ENCODE data around the gene AREG.

Gene AREG

DNA sequence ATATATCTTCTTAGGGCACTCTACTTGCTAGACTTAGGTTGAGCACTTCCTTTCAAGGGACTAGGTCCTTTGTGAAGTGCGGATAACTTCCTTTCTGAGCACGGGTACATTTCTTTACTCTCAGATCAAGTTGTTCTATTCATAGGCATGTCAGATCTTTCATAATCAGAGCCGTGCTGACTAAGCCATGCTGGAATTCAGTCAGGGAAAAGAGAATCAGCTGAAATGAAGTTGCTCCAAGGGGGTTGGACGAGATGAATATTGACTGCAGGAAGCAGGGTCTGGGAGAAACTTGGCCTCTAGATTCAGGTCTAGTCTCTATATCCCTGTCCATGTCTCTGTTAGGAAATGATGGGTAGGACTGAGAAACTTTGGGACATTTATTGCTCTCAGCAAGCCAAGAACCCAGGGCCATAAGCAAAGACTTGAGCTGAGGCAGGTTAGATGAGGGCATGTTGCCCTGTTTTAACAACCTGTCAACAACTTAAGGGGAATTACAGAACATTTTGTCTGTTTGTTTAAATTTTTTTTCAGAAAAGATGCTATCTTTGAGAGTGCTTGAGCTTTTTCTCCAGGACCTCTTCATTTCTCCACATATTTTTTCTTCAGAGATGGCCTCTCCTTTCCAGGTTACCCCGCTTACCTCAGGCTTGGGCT, 28.3 kb downstream of the AREG start:
- H2AK5ac ChIP-seq (ENCODE audit: low read length) = no peak overlapping the region
- no peak overlapping the region for H4K12ac ChIP-seq (ENCODE audit: low read depth, low read length)
- H3K9ac ChIP-seq (ENCODE audit: low read length) = no peak overlapping the region
- H3K14ac ChIP-seq (ENCODE audit: low read length) = no peak overlapping the region
- no peak overlapping the region for H2AFZ ChIP-seq (ENCODE audit: insufficient read depth, low read length, poor library complexity)
- no peak overlapping the region for H2BK120ac ChIP-seq (ENCODE audit: insufficient read depth, low read length, poor library complexity)
- WGBS (ENCODE audit: extremely low coverage, insufficient coverage, insufficient read length) = no CpG with 5 or more reads among the region's 5 CpGs
- H3K4me2 ChIP-seq (ENCODE audit: low read length) = no peak overlapping the region
- H4K8ac ChIP-seq (ENCODE audit: low read depth, low read length) = no peak overlapping the region
- no peak overlapping the region for H3K27ac ChIP-seq (ENCODE audit: low read depth, low read length)
- DNase-seq = peak; percentile 56 to 83
- no peak overlapping the region for H3K18ac ChIP-seq (ENCODE audit: low read length)
- H3K36me3 ChIP-seq (ENCODE audit: control insufficient read depth in 1 of 2, insufficient read depth in 2 of 2, low read length in 2 of 2) = no peaks in the 10 kb centered on the region
- no peaks in the 10 kb centered on the region for H3K27me3 ChIP-seq (ENCODE audit: insufficient read depth, low read length)
- no peaks in the 10 kb centered on the region for H3K79me2 ChIP-seq (ENCODE audit: control insufficient read depth, insufficient read depth, low read length, poor library complexity)
- no peak overlapping the region for H3K4ac ChIP-seq (ENCODE audit: low read depth, low read length)
- no peak overlapping the region for H4K91ac ChIP-seq (ENCODE audit: low read depth, low read length)
- H2BK5ac ChIP-seq (ENCODE audit: low read depth, low read length, poor library complexity) = no peak overlapping the region
- H3K9me3 ChIP-seq (ENCODE audit: insufficient read depth, low read depth, low read length) = no peaks in the 10 kb centered on the region
- no peak overlapping the region for H2BK12ac ChIP-seq (ENCODE audit: low read length)
- no peak overlapping the region for H3K23ac ChIP-seq (ENCODE audit: low read length)
- H3K4me1 ChIP-seq (ENCODE audit: control insufficient read depth in 1 of 2, insufficient read depth in 2 of 2, low read length in 2 of 2) = no peaks in the 10 kb centered on the region
- no peaks in the 10 kb centered on the region for H3K79me1 ChIP-seq (ENCODE audit: low read length)
- no peak overlapping the region for H3K4me3 ChIP-seq (ENCODE audit: low read depth, low read length)

DNA sequence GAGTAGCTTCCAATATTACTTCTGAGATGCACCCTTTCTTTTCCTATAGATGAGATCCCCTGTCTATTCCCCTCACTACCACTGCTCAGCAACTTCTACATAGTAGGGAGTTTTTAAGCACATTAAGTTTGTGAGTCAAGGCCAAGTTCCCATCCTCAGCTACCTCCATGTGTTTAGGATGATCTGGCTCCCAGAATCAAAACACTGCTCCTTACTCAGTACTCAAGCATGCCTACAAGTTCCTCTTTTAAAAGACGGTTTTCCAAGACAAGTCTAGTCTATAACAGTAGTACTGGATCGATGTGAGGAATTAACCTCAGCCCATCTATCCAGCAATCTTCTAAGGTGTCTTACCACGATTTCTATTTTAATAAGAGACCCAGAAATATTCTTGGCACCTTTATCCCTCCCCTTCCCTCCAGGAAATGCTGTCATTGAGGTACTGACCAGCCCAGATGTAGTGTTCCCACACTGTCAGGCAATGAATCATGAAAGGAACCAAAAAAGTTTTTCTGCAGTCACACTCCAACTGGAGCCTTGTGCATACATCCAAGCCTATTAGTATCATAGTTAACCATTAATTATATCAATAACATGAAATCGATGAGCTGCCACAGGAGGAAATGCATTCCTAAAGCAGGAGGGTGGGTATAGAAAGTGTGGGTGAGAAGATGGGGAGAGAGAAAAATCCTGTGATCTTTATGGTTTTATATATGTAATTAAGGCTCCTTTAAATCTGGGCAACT, 29.6 kb downstream of the AREG start:
- H3K4me1 ChIP-seq (ENCODE audit: control insufficient read depth in 1 of 2, insufficient read depth in 2 of 2, low read length in 2 of 2) = no peaks in the 10 kb centered on the region
- no peak for DNase-seq
- H3K4ac ChIP-seq (ENCODE audit: low read depth, low read length) = no peak overlapping the region
- no peak overlapping the region for H3K4me2 ChIP-seq (ENCODE audit: low read length)
- H3K14ac ChIP-seq (ENCODE audit: low read length) = no peak overlapping the region
- no peak overlapping the region for H2BK5ac ChIP-seq (ENCODE audit: low read depth, low read length, poor library complexity)
- H2BK12ac ChIP-seq (ENCODE audit: low read length) = no peak overlapping the region
- H3K27ac ChIP-seq (ENCODE audit: low read depth, low read length) = no peak overlapping the region
- WGBS (ENCODE audit: extremely low coverage, insufficient coverage, insufficient read length) = no CpG with 5 or more reads among the region's 4 CpGs
- H3K79me2 ChIP-seq (ENCODE audit: control insufficient read depth, insufficient read depth, low read length, poor library complexity) = no peaks in the 10 kb centered on the region
- H2AK5ac ChIP-seq (ENCODE audit: low read length) = no peak overlapping the region
- H3K9me3 ChIP-seq (ENCODE audit: insufficient read depth, low read depth, low read length) = no peaks in the 10 kb centered on the region
- no peak overlapping the region for H4K12ac ChIP-seq (ENCODE audit: low read depth, low read length)
- no peaks in the 10 kb centered on the region for H3K36me3 ChIP-seq (ENCODE audit: control insufficient read depth in 1 of 2, insufficient read depth in 2 of 2, low read length in 2 of 2)
- no peak overlapping the region for H3K18ac ChIP-seq (ENCODE audit: low read length)
- no peak overlapping the region for H2AFZ ChIP-seq (ENCODE audit: insufficient read depth, low read length, poor library complexity)
- no peak overlapping the region for H3K9ac ChIP-seq (ENCODE audit: low read length)
- H3K27me3 ChIP-seq (ENCODE audit: insufficient read depth, low read length) = no peaks in the 10 kb centered on the region
- no peak overlapping the region for H3K4me3 ChIP-seq (ENCODE audit: low read depth, low read length)
- no peak overlapping the region for H4K91ac ChIP-seq (ENCODE audit: low read depth, low read length)
- H3K23ac ChIP-seq (ENCODE audit: low read length) = no peak overlapping the region
- no peaks in the 10 kb centered on the region for H3K79me1 ChIP-seq (ENCODE audit: low read length)
- no peak overlapping the region for H2BK120ac ChIP-seq (ENCODE audit: insufficient read depth, low read length, poor library complexity)
- H4K8ac ChIP-seq (ENCODE audit: low read depth, low read length) = no peak overlapping the region

DNA sequence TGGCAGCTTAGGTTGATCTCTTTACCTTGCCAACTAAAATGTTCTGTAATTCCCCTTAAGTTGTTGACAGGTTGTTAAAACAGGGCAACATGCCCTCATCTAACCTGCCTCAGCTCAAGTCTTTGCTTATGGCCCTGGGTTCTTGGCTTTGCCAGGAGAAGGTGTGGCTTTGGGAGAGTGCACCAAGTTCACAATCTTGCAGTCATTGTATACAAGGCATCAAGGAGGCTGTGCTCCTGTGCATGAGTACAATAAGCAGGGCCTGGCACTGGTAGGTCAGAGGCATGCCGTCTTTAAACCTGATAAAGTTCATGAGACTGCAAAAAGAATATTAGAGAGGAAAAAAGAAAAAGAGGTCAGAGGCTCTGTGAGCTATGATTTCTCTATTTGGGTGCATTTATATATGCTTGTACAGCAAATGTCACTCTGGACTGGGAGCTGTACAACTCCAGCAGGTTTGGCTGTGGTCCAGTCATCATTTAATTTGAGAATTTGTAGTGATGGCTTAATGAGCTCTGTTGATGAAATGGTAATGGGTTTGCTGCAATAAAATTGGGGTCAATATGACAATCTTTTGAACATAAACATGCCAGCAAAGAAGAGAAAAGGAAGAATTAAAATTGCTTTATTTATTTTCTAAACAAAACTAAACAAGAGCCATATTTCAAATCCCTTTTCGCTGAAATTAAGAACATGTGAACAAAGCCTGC, 30.3 kb downstream of the AREG start:
- WGBS (ENCODE audit: extremely low coverage, insufficient coverage, insufficient read length) = no CpG with 5 or more reads among the region's 2 CpGs
- no peak overlapping the region for H3K4me3 ChIP-seq (ENCODE audit: low read depth, low read length)
- no peak overlapping the region for H4K12ac ChIP-seq (ENCODE audit: low read depth, low read length)
- H3K9me3 ChIP-seq (ENCODE audit: insufficient read depth, low read depth, low read length) = no peaks in the 10 kb centered on the region
- H3K23ac ChIP-seq (ENCODE audit: low read length) = no peak overlapping the region
- H3K4me2 ChIP-seq (ENCODE audit: low read length) = no peak overlapping the region
- H3K36me3 ChIP-seq (ENCODE audit: control insufficient read depth in 1 of 2, insufficient read depth in 2 of 2, low read length in 2 of 2) = no peaks in the 10 kb centered on the region
- no peak overlapping the region for H2BK120ac ChIP-seq (ENCODE audit: insufficient read depth, low read length, poor library complexity)
- no peak for DNase-seq
- H2AK5ac ChIP-seq (ENCODE audit: low read length) = no peak overlapping the region
- H2BK5ac ChIP-seq (ENCODE audit: low read depth, low read length, poor library complexity) = no peak overlapping the region
- H3K4ac ChIP-seq (ENCODE audit: low read depth, low read length) = no peak overlapping the region
- no peak overlapping the region for H4K91ac ChIP-seq (ENCODE audit: low read depth, low read length)
- no peaks in the 10 kb centered on the region for H3K27me3 ChIP-seq (ENCODE audit: insufficient read depth, low read length)
- H3K4me1 ChIP-seq (ENCODE audit: control insufficient read depth in 1 of 2, insufficient read depth in 2 of 2, low read length in 2 of 2) = peaks cover 0 to 2% of the 10 kb centered on the region in 2 experiments
- H2BK12ac ChIP-seq (ENCODE audit: low read length) = no peak overlapping the region
- no peak overlapping the region for H3K27ac ChIP-seq (ENCODE audit: low read depth, low read length)
- H3K18ac ChIP-seq (ENCODE audit: low read length) = no peak overlapping the region
- no peak overlapping the region for H3K9ac ChIP-seq (ENCODE audit: low read length)
- H3K14ac ChIP-seq (ENCODE audit: low read length) = no peak overlapping the region
- H4K8ac ChIP-seq (ENCODE audit: low read depth, low read length) = no peak overlapping the region
- H3K79me2 ChIP-seq (ENCODE audit: control insufficient read depth, insufficient read depth, low read length, poor library complexity) = no peaks in the 10 kb centered on the region
- H2AFZ ChIP-seq (ENCODE audit: insufficient read depth, low read length, poor library complexity) = no peak overlapping the region
- no peaks in the 10 kb centered on the region for H3K79me1 ChIP-seq (ENCODE audit: low read length)

DNA sequence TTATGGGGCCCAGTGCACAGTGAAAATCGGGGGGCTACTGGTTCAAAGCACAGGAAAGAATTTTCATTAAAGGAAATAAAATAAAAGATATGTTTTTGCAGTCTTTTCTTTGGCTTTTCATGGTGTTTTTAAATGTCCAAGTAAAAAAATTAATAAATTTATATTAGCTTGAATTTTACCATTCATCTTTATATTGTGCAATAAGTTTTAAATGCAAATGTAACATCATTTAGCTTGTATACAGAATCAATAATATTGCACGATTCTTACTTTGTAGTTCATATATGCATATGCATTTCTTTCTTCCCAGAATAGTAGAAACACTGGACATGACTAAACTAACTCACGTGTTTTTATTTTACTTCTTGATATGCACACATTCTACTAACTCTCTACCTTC, 31.0 kb downstream of the AREG start:
- Histone ChIP-seq H3K9me3 (ENCODE audit: insufficient read depth, low read depth, low read length) (no peaks in the 10 kb centered on the region), H2AFZ (ENCODE audit: insufficient read depth, low read length, poor library complexity) (no peak overlapping the region), H2BK120ac (ENCODE audit: insufficient read depth, low read length, poor library complexity) (no peak overlapping the region), H3K18ac (ENCODE audit: low read length) (no peak overlapping the region), H2BK5ac (ENCODE audit: low read depth, low read length, poor library complexity) (no peak overlapping the region), H3K27me3 (ENCODE audit: insufficient read depth, low read length) (no peaks in the 10 kb centered on the region), H4K8ac (ENCODE audit: low read depth, low read length) (no peak overlapping the region), H3K4ac (ENCODE audit: low read depth, low read length) (no peak overlapping the region), H3K9ac (ENCODE audit: low read length) (no peak overlapping the region), H2AK5ac (ENCODE audit: low read length) (no peak overlapping the region), H2BK12ac (ENCODE audit: low read length) (no peak overlapping the region), H4K12ac (ENCODE audit: low read depth, low read length) (no peak overlapping the region), H3K23ac (ENCODE audit: low read length) (no peak overlapping the region), H3K4me1 (ENCODE audit: control insufficient read depth in 1 of 2, insufficient read depth in 2 of 2, low read length in 2 of 2) (peaks cover 0 to 4% of the 10 kb centered on the region in 2 experiments), H3K79me1 (ENCODE audit: low read length) (no peaks in the 10 kb centered on the region), H3K27ac (ENCODE audit: low read depth, low read length) (no peak overlapping the region), H4K91ac (ENCODE audit: low read depth, low read length) (no peak overlapping the region), H3K36me3 (ENCODE audit: control insufficient read depth in 1 of 2, insufficient read depth in 2 of 2, low read length in 2 of 2) (no peaks in the 10 kb centered on the region), H3K4me3 (ENCODE audit: low read depth, low read length) (no peak overlapping the region), H3K79me2 (ENCODE audit: control insufficient read depth, insufficient read depth, low read length, poor library complexity) (no peaks in the 10 kb centered on the region), H3K4me2 (ENCODE audit: low read length) (no peak overlapping the region), H3K14ac (ENCODE audit: low read length) (no peak overlapping the region)
- whole genome bisulfite sequencing (ENCODE audit: extremely low coverage, insufficient coverage, insufficient read length) = no CpG with 5 or more reads among the region's 3 CpGs
- no peak for DNase-seq

Measured in trophoblast cell (in vitro differentiated cells and primary cell).